Activated CD4-positive, alpha-beta T cell treated with anti-CD3 and anti-CD28 coated beads, Interleukin-2, amount 10 ng/mL, durations not matched to agents 24 days and 14 days (primary cell): ENCODE results near the gene USP17L25. TPM values are rescaled to one million over a fixed set of nuclear protein-coding genes. Genes with fewer than 3 reads are reported as not detected.

Experiments used
- total RNA-seq: library from RNA; stranded (reverse); gene quantifications from 2 replicates; pipeline ENCODE4 v1.2.3, GENCODE V29; 2022

The USP17L25 gene
- total RNA-seq, 1 donor from 2014 or later, result not detected

Other genes starting within 250 kb of the USP17L25 start
- not detected in 2 replicates for gene FAM90A26, start 159.5 kb upstream of the USP17L25 start, total RNA-seq
- not detected in 2 replicates for gene USP17L10, start 119.3 kb upstream of the USP17L25 start, total RNA-seq
- not detected in 2 replicates for gene USP17L11, start 114.5 kb upstream of the USP17L25 start, total RNA-seq
- not detected in 2 replicates for gene USP17L12, start 109.8 kb upstream of the USP17L25 start, total RNA-seq
- gene USP17L13, start 105.0 kb upstream of the USP17L25 start, total RNA-seq, result not detected in 2 replicates
- gene USP17L15, start 95.5 kb upstream of the USP17L25 start, total RNA-seq, result 0.14 TPM in 1 of 2 replicates, not detected in the other
- gene USP17L17, start 86.0 kb upstream of the USP17L25 start, total RNA-seq, result not detected in 2 replicates
- gene USP17L18, start 81.3 kb upstream of the USP17L25 start, total RNA-seq, result not detected in 2 replicates
- not detected in 2 replicates for gene USP17L19, start 76.5 kb upstream of the USP17L25 start, total RNA-seq
- not detected in 2 replicates for gene USP17L20, start 71.8 kb upstream of the USP17L25 start, total RNA-seq
- not detected in 2 replicates for gene USP17L21, start 67.0 kb upstream of the USP17L25 start, total RNA-seq
- gene USP17L22, start 62.3 kb upstream of the USP17L25 start, total RNA-seq, result not detected in 2 replicates
- not detected in 2 replicates for gene USP17L24, start 4.7 kb upstream of the USP17L25 start, total RNA-seq
- gene USP17L26, start 4.7 kb downstream of the USP17L25 start, total RNA-seq, result not detected in 2 replicates
- gene USP17L5, start 9.5 kb downstream of the USP17L25 start, total RNA-seq, result not detected in 2 replicates
- not detected in 2 replicates for gene USP17L27, start 14.2 kb downstream of the USP17L25 start, total RNA-seq
- gene USP17L28, start 19.0 kb downstream of the USP17L25 start, total RNA-seq, result not detected in 2 replicates
- not detected in 2 replicates for gene USP17L29, start 23.7 kb downstream of the USP17L25 start, total RNA-seq
- gene USP17L30, start 33.2 kb downstream of the USP17L25 start, total RNA-seq, result not detected in 2 replicates
- not detected in 2 replicates for gene DEFB131A, start 114.5 kb downstream of the USP17L25 start, total RNA-seq